ENCODE measurements around the gene IKZF2. TPM values are rescaled to one million over a fixed set of nuclear protein-coding genes. Genes with fewer than 3 reads are reported as not detected.

IKZF2 gene
- 29.0 TPM for total RNA-seq

GRCh38 chr2:213151437-213152064 lies at the start of gene IKZF2:
Gene IKZF2, minus strand, starts transcription at chr2:213151612. Its CDS starts 2,983 bp downstream, at chr2:213148629.

Other genes with a start within 250 kb of the IKZF2 start
- 69.2 TPM for gene SPAG16, start 132.9 kb upstream of the IKZF2 start, total RNA-seq